ENCODE results near the gene SEC61B. TPM values are rescaled to one million over a fixed set of nuclear protein-coding genes. Genes with fewer than 3 reads are reported as not detected.

The SEC61B gene
- total RNA-seq, 3 donors from 2014 or later: 86.3 to 121 (median 92.9) TPM

- Histone ChIP-seq H3K27me3 (no peaks in the 10 kb centered on the region), H3K27ac (no peak overlapping the region), H3K4me3 (no peak overlapping the region), H3K9me3 (no peaks in the 10 kb centered on the region), H3K36me3 (no peaks in the 10 kb centered on the region), H3K4me1 (no peaks in the 10 kb centered on the region)
- TF ChIP-seq POLR2AphosphoS5 (IDR thresholded peaks at IDR 0.05): no peak
- TF ChIP-seq POLR2A (IDR thresholded peaks at IDR 0.05): no peak
- TF ChIP-seq, protein P1, sequence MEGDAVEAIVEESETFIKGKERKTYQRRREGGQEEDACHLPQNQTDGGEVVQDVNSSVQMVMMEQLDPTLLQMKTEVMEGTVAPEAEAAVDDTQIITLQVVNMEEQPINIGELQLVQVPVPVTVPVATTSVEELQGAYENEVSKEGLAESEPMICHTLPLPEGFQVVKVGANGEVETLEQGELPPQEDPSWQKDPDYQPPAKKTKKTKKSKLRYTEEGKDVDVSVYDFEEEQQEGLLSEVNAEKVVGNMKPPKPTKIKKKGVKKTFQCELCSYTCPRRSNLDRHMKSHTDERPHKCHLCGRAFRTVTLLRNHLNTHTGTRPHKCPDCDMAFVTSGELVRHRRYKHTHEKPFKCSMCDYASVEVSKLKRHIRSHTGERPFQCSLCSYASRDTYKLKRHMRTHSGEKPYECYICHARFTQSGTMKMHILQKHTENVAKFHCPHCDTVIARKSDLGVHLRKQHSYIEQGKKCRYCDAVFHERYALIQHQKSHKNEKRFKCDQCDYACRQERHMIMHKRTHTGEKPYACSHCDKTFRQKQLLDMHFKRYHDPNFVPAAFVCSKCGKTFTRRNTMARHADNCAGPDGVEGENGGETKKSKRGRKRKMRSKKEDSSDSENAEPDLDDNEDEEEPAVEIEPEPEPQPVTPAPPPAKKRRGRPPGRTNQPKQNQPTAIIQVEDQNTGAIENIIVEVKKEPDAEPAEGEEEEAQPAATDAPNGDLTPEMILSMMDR (IDR thresholded peaks at IDR 0.05): no peak
- intact Hi-C loops (cut with DNase I; ENCODE audit: low total_unique reads): no loop called here
- DNase-seq (ENCODE audit: low spot score in 2 of 2): no peak
Measured at GRCh38 chr9:99199938-99200539, 22.0 kb upstream of the SEC61B start.

GRCh38 chr9:99201603-99202002 lies 20.5 kb upstream of the SEC61B start:
- intact Hi-C loops (cut with DNase I; ENCODE audit: low total_unique reads): no loop called here
- no peak for DNase-seq (ENCODE audit: low spot score in 2 of 2)
- Histone ChIP-seq H3K9me3 (no peaks in the 10 kb centered on the region), H3K27ac (no peak overlapping the region), H3K4me1 (no peaks in the 10 kb centered on the region), H3K4me3 (no peak overlapping the region), H3K36me3 (no peaks in the 10 kb centered on the region), H3K27me3 (no peaks in the 10 kb centered on the region)
- TF ChIP-seq POLR2AphosphoS5 (IDR thresholded peaks at IDR 0.05) (no peak), POLR2A (IDR thresholded peaks at IDR 0.05) (no peak)
- TF ChIP-seq, protein P1 (IDR thresholded peaks at IDR 0.05): no peak

- no peaks in the 10 kb centered on the region for H3K36me3 ChIP-seq
- H3K27ac ChIP-seq: no peak overlapping the region
- no peaks in the 10 kb centered on the region for H3K4me1 ChIP-seq
- no peaks in the 10 kb centered on the region for H3K27me3 ChIP-seq
- no peak overlapping the region for H3K4me3 ChIP-seq
- DNase-seq (ENCODE audit: low spot score in 2 of 2): no peak
- intact Hi-C loops (cut with DNase I; ENCODE audit: low total_unique reads): no loop called here
- TF ChIP-seq POLR2AphosphoS5 (IDR thresholded peaks at IDR 0.05): no peak
- no peak for TF ChIP-seq POLR2A (IDR thresholded peaks at IDR 0.05)
- TF ChIP-seq, protein P1 (IDR thresholded peaks at IDR 0.05): no peak
- no peaks in the 10 kb centered on the region for H3K9me3 ChIP-seq
Measured at GRCh38 chr9:99210572-99210971, 11.5 kb upstream of the SEC61B start.

GRCh38 chr9:99211746-99212145 lies 10.3 kb upstream of the SEC61B start:
- intact Hi-C loops (cut with DNase I; ENCODE audit: low total_unique reads): no loop called here
- TF ChIP-seq POLR2AphosphoS5 (IDR thresholded peaks at IDR 0.05) (no peak), POLR2A (IDR thresholded peaks at IDR 0.05) (no peak)
- TF ChIP-seq, protein P1 (IDR thresholded peaks at IDR 0.05): no peak
- no peak for DNase-seq (ENCODE audit: low spot score in 2 of 2)
- Histone ChIP-seq H3K27ac (no peak overlapping the region), H3K4me3 (no peak overlapping the region), H3K9me3 (no peaks in the 10 kb centered on the region), H3K36me3 (no peaks in the 10 kb centered on the region), H3K27me3 (no peaks in the 10 kb centered on the region), H3K4me1 (no peaks in the 10 kb centered on the region)

DNA sequence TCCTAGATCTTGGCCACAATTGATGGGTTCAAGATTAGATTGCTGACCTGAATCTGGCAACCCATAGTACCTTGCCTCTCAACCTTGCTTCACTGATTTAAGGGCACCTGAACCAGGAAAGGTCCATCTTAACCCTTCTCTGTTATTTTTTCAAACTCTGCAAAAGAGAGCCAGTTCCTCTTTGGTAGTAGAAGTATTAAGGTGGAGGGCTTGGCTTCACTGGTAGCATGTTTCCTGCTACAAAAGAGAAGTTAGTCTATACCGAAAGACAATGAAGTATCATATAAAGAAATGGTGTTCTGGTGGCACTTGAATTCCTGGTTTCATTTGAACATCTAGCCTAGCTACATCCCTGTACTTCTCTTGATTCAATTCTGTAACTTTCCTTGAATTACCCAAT lies 8.9 kb upstream of the SEC61B start:
- Histone ChIP-seq H3K4me3 (no peak overlapping the region), H3K4me1 (no peaks in the 10 kb centered on the region), H3K27ac (no peak overlapping the region), H3K36me3 (no peaks in the 10 kb centered on the region), H3K27me3 (no peaks in the 10 kb centered on the region), H3K9me3 (no peaks in the 10 kb centered on the region)
- intact Hi-C loops (cut with DNase I; ENCODE audit: low total_unique reads): no loop called here
- TF ChIP-seq POLR2AphosphoS5 (IDR thresholded peaks at IDR 0.05) (no peak), POLR2A (IDR thresholded peaks at IDR 0.05) (no peak)
- TF ChIP-seq, protein P1 (IDR thresholded peaks at IDR 0.05): no peak
- no peak for DNase-seq (ENCODE audit: low spot score in 2 of 2)
